ENCODE results near the gene MKNK2.
"Not testable (repeated sequence)": the region's sequence is repeated elsewhere in the genome, so short reads cannot be mapped to it uniquely, and the experiment has no call there.

MKNK2 gene

GRCh38 chr19:1990230-1991017 is 60.6 kb downstream of the MKNK2 start:
- no peak for DNase-seq (ENCODE audit: low read depth)

DNA sequence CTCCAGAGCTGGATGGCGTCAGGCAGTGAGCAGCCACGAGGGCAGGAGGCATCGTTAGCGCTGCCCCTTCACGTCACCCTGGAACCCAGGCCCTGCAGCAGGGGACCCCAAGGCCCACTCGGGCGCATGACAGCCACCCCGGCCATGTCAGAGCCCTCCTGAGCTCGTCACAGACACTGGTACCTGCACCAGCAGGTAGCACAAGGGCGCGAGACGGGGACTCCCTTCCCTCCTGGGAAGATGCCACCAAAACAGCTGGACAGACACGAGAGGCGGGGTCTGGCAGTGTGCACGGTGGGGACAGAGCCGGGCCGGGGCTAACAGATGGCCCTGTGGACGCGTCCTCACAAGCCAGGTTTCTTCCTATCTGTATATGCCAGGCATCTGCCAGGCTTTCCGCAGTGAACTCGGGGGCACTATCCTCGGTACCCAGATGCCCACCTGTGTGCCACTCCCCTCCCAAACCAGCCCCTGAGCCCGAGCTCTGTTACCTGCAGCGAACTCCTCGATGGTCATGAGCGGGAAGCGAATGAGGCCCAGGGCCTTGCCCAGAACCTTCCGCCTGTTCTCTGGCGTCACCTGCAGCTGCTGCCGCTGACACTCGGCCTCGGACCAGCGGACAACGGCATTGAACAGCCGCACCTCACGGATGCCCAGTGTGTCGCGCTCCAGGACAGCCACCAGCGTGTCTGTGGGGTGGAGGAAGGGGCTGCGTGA is 61.4 kb downstream of the MKNK2 start:
- no peak for DNase-seq (ENCODE audit: low read depth)

GRCh38 chr19:1988464-1988863 is 62.6 kb downstream of the MKNK2 start:
- DNase-seq (ENCODE audit: low read depth), result not testable (repeated sequence)

Measured in stimulated activated CD4-positive, alpha-beta T cell treated with anti-CD3 and anti-CD28 coated beads, Interleukin-2, amount 100 ng/mL, for 4 hours (primary cell).